Endothelial cell of umbilical vein (primary cell): ENCODE data around the gene NEDD4L. TPM values are rescaled to one million over a fixed set of nuclear protein-coding genes. Genes with fewer than 3 reads are reported as not detected.
A peak's percentile ranks its signal among the peaks of the same experiment; 100 is the strongest.

Experiments used
- BruUV-seq: library from RNA; stranded (reverse); fragments of 400-500 nt; replicated peaks from 2 replicates; lab custom pipeline; 2021; lab: Mats Ljungman, UMichigan
- CTCF ChIA-PET: fragments of 300-600, 350-600 bp; sonication (Branson Sonifier 250); formaldehyde crosslinking; loops from one replicate; lab custom pipeline; 2021; ENCODE audit warnings: antibody characterized with exemption, inconsistent platforms; lab: Charles Lee
- POLR2A ChIA-PET: fragments of 300-600, 350-600 bp; sonication (Branson Sonifier 250); formaldehyde crosslinking; loops from one replicate; lab custom pipeline; 2021; ENCODE audit warnings: antibody characterized with exemption, inconsistent platforms; lab: Charles Lee
- DNase-seq: peaks from one replicate; pipeline ENCODE4 v3.0.0-alpha.2; 2011; ENCODE audit warnings: low read depth, low spot score
- FAIRE-seq: peaks from 2 replicates; lab custom pipeline; 2011; peaks lifted over from hg19 to GRCh38; lab: Jason Lieb, UNC
- H2AFZ ChIP-seq: 2 replicates; pipeline ENCODE4 v1.6.0; 2012; ENCODE audit warnings: low read depth, low read length, control low read depth, inconsistent platforms
- H3K27ac ChIP-seq: 2 replicates; pipeline ENCODE4 v1.5.1; 2011; ENCODE audit warnings: low read depth, mild to moderate bottlenecking, control low read depth, low read length, moderate library complexity; ENCODE audit not compliant: insufficient read depth
- H3K27me3 ChIP-seq, 2 experiments: 2 replicates each; pipeline versions ENCODE4 v1.6.0 to v1.6.1; 2011; ENCODE audit warnings: low read length in 2 of 2, mixed read lengths in 1 of 2; ENCODE audit not compliant: control insufficient read depth in 2 of 2, insufficient read depth in 2 of 2
- H3K36me3 ChIP-seq, 2 experiments: 2 replicates in 1 of 2; 3 replicates in 1 of 2; pipeline ENCODE4 v1.5.1; 2011; ENCODE audit warnings: low read length in 2 of 2, mild to moderate bottlenecking in 1 of 2, moderate library complexity in 1 of 2; ENCODE audit not compliant: control insufficient read depth in 2 of 2, insufficient read depth in 2 of 2; ENCODE audit errors: extremely low read depth in 1 of 2
- H3K4me1 ChIP-seq: 3 replicates; pipeline ENCODE4 v1.5.1; 2011; ENCODE audit warnings: mild to moderate bottlenecking, low read length; ENCODE audit not compliant: control insufficient read depth, insufficient read depth; ENCODE audit errors: extremely low read depth
- H3K4me2 ChIP-seq: 2 replicates; pipeline ENCODE4 v1.6.1; 2011; ENCODE audit warnings: low read length, control low read depth, mixed read lengths; ENCODE audit not compliant: insufficient read depth
- H3K4me3 ChIP-seq, 3 experiments: fragments of 200-600 bp in 1 of 3; sonication (generic), shearing (Covaris generic) in 1 of 3; replicated peaks in 1 of 3; 2 replicates each; pipeline ENCODE4 v1.5.1; 2011 to 2016; ENCODE audit warnings: control low read depth in 3 of 3, low read length in 3 of 3, mild to moderate bottlenecking in 2 of 3, inconsistent platforms in 1 of 3, low read depth in 1 of 3, moderate library complexity in 1 of 3; ENCODE audit not compliant: insufficient read depth in 1 of 3
- H3K79me2 ChIP-seq: 2 replicates; pipeline ENCODE4 v1.6.0; 2012; ENCODE audit warnings: low read length, inconsistent platforms; ENCODE audit not compliant: control insufficient read depth, insufficient read depth
- H3K9ac ChIP-seq: replicated peaks from 2 replicates; pipeline ENCODE3; 2011; ENCODE audit warnings: low read length, control low read depth; ENCODE audit not compliant: insufficient read depth; ENCODE audit errors: extremely low read depth
- H3K9me1 ChIP-seq: replicated peaks from 3 replicates; pipeline ENCODE4 v1.6.0; 2011; ENCODE audit warnings: mild to moderate bottlenecking, low read length; ENCODE audit not compliant: control insufficient read depth, insufficient read depth; ENCODE audit errors: extremely low read depth
- H3K9me3 ChIP-seq: replicated peaks from 2 replicates; pipeline ENCODE4 v1.5.1; 2012; ENCODE audit warnings: low read length, inconsistent platforms; ENCODE audit not compliant: control insufficient read depth, insufficient read depth
- H4K20me1 ChIP-seq: replicated peaks from 2 replicates; pipeline ENCODE3; 2011; ENCODE audit warnings: mild to moderate bottlenecking, low read length; ENCODE audit not compliant: control insufficient read depth, insufficient read depth; ENCODE audit errors: extremely low read depth
- EZH2 ChIP-seq: IDR thresholded peaks from 2 replicates; pipeline ENCODE4 v1.6.1; 2012; ENCODE audit warnings: borderline replicate concordance, low read depth, mild to moderate bottlenecking, moderate library complexity, low read length, inconsistent platforms; ENCODE audit not compliant: severe bottlenecking
- FOS ChIP-seq: IDR thresholded peaks from 2 replicates; pipeline ENCODE4 v1.6.1; 2011; ENCODE audit warnings: mild to moderate bottlenecking, low read length, moderate library complexity, borderline replicate concordance; ENCODE audit not compliant: insufficient read depth
- GATA2 ChIP-seq: IDR thresholded peaks from 2 replicates; pipeline ENCODE4 v1.7.0; 2011; ENCODE audit warnings: low read depth, mild to moderate bottlenecking, moderate library complexity, mixed read lengths, low read length; ENCODE audit not compliant: insufficient read length, insufficient read depth
- JUN ChIP-seq: IDR thresholded peaks from 2 replicates; pipeline ENCODE4 v1.6.1; 2011; ENCODE audit warnings: borderline replicate concordance, low read depth; ENCODE audit not compliant: insufficient read length, insufficient read depth
- MYC ChIP-seq: IDR thresholded peaks from one replicate; pipeline ENCODE4 v1.6.1; 2011; ENCODE audit warnings: mild to moderate bottlenecking, low read depth, low read length
- POLR2A ChIP-seq: IDR thresholded peaks from 2 replicates; pipeline ENCODE4 v1.6.1; 2012; ENCODE audit warnings: low read depth, mild to moderate bottlenecking, control low read depth, low read length
- POLR2AphosphoS5 ChIP-seq: IDR thresholded peaks from 2 replicates; pipeline ENCODE4 v1.6.1; 2012; ENCODE audit warnings: low read depth, mild to moderate bottlenecking, control low read depth, low read length, moderate library complexity; ENCODE audit not compliant: insufficient read depth
- dilution Hi-C: fragments of 300-500 bp; cut with MboI; formaldehyde crosslinking; loops from one replicate; pipeline ENCODE4 v1.15.0; 2019; ENCODE audit warnings: low sequenced_read_pairs; ENCODE audit not compliant: extremely low pct_ligation_motif_present
- intact Hi-C: fragments of 100-400 bp; cut with micrococcal nuclease; formaldehyde crosslinking; loops from one replicate; pipeline ENCODE4 v1.10.0; 2022
- polyA plus RNA-seq, 4 experiments: library from polyadenylated mRNA; depleted of rRNA in 3 of 4; stranded (reverse) in 3 of 4; unstranded in 1 of 4; fragments of >200 nt; gene quantifications; 2 replicates each; pipeline versions ENCODE4 v1.2.1 to v1.2.3, GENCODE V29; 2011 to 2012; ENCODE audit warnings: missing spikeins in 1 of 4
- total RNA-seq: library from RNA; stranded (reverse); gene quantifications from 2 replicates; pipeline ENCODE4 v1.2.3, GENCODE V29; 2021
- TF ChIP-seq, protein P1 (sequence below): IDR thresholded peaks from 2 replicates; pipeline ENCODE4 v1.6.1; 2011; ENCODE audit not compliant: insufficient read depth, insufficient read length
- TF ChIP-seq, protein P2 (sequence below), 2 donors: IDR thresholded peaks; 1 replicate in 1 of 2; 2 replicates in 1 of 2; pipeline ENCODE4 v1.5.1; 2011; ENCODE audit warnings: low read length in 2 of 2, mild to moderate bottlenecking in 2 of 2, moderate library complexity in 2 of 2, control low read depth in 1 of 2, inconsistent platforms in 1 of 2, low read depth in 1 of 2; ENCODE audit not compliant: insufficient read depth in 1 of 2; ENCODE audit errors: extremely low read depth in 1 of 2

The NEDD4L gene
- total and polyA plus RNA-seq, 2 donors (not counting 3 experiments of a cell fraction or from before 2014, with no cell fraction given), result 20.5 to 78.9 TPM

DNA sequence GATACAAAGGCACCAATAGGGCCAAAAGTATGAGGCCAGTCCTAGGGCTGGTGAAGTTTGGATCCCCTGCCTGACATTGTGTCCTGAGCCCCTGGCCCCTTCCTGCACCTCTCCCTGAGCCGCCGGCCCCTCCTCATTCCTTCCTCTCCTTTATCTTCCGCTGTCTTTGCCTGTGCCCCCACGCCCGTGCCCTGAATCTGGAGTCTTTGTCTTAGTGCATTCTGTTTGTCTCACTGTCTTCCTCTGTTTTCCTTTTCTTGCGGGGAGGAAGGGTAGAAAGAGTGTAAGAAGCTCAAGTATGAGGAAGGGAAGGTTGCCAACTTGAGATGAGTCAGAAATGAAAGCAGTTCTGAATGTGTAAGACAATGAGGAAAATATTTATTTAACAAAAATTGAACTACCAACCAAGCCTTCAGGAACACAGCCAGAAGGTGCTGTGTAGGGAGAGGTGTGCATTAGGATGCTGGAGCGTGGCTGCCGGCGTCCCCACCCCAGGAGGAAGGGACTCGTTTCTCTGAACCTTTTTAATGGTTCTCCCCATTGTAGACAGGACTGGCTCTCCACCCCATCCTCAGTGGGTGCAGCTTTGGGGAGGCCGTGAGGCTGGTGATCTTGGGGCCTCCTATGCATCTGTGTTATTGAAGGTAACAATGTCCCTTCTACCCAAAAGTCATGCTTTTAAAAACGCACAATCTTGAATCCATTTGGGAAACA, 133.1 kb downstream of the NEDD4L start:
- Histone ChIP-seq H3K4me1 (peaks cover 22% of the 10 kb centered on the region), H3K9me3 (no peaks in the 10 kb centered on the region), H3K27me3 (no peaks in the 10 kb centered on the region), H4K20me1 (no peaks in the 10 kb centered on the region), H3K4me3 (peak overlapping the region in 1 of 3 experiments; percentile 6), H3K36me3 (no peaks in the 10 kb centered on the region), H3K79me2 (no peaks in the 10 kb centered on the region), H3K9me1 (no peaks in the 10 kb centered on the region), H3K9ac (peak overlapping the region; percentile 6), H3K4me2 (peak overlapping the region; percentile 26), H3K27ac (peak overlapping the region; percentile 54), H2AFZ (peak overlapping the region; percentile 36)
- no TSS peak for BruUV-seq
- DNase-seq, result peak; percentile 92
- TF ChIP-seq FOS (peak; percentile 85), MYC (no peak), JUN (peak; percentile 58), POLR2AphosphoS5 (no peak), GATA2 (no peak), EZH2 (no peak), POLR2A (no peak)
- TF ChIP-seq, protein P1, sequence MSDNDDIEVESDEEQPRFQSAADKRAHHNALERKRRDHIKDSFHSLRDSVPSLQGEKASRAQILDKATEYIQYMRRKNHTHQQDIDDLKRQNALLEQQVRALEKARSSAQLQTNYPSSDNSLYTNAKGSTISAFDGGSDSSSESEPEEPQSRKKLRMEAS, result no peak
- TF ChIP-seq, protein P2, sequence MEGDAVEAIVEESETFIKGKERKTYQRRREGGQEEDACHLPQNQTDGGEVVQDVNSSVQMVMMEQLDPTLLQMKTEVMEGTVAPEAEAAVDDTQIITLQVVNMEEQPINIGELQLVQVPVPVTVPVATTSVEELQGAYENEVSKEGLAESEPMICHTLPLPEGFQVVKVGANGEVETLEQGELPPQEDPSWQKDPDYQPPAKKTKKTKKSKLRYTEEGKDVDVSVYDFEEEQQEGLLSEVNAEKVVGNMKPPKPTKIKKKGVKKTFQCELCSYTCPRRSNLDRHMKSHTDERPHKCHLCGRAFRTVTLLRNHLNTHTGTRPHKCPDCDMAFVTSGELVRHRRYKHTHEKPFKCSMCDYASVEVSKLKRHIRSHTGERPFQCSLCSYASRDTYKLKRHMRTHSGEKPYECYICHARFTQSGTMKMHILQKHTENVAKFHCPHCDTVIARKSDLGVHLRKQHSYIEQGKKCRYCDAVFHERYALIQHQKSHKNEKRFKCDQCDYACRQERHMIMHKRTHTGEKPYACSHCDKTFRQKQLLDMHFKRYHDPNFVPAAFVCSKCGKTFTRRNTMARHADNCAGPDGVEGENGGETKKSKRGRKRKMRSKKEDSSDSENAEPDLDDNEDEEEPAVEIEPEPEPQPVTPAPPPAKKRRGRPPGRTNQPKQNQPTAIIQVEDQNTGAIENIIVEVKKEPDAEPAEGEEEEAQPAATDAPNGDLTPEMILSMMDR (IDR thresholded peaks at IDR 0.05; ENCODE audit: extremely low read depth in 1 of 2, insufficient read depth in 1 of 2, low read depth in 1 of 2, low read length in 2 of 2), result no peak
- FAIRE-seq, result peak; percentile 93
- intact Hi-C loops, result loop anchor here (1.0 to 5.0 kb wide), 3 partner anchors 40 to 145 kb away; no protein-coding TSS in a partner anchor
- dilution Hi-C loops, result no loop called here
- ChIA-PET CTCF (interaction anchor here (0.7 to 2.9 kb wide), 10 partner anchors 9 to 317 kb away, joined by 3 to 11 read pairs (median 5); partner anchors contain the start of gene NEDD4L), POLR2A (no interaction called here)
